GM12874 (cell line): ENCODE data around the gene PIGA.

ENCODE experiments used
- CTCF ChIP-seq: IDR thresholded peaks from 2 replicates; pipeline ENCODE4 v1.5.1; 2011; ENCODE audit warnings: low read depth, mild to moderate bottlenecking, control low read depth, low read length, moderate library complexity; ENCODE audit not compliant: insufficient read depth

PIGA gene

GRCh38 chrX:15271757-15272156 is 63.6 kb downstream of the PIGA start:
- TF ChIP-seq CTCF = no peak

- no peak for TF ChIP-seq CTCF
Measured at GRCh38 chrX:15269618-15270521, 65.5 kb downstream of the PIGA start, which contains the start of gene ASB9. Gene ASB9, minus strand, starts transcription at chrX:15270083. Its CDS starts 209 bp downstream, at chrX:15269874.
